ENCODE results near the gene GATAD2A. TPM values are rescaled to one million over a fixed set of nuclear protein-coding genes. Genes with fewer than 3 reads are reported as not detected.
A peak's percentile ranks its signal among the peaks of the same experiment; 100 is the strongest.
"Not testable (repeated sequence)": the region's sequence is repeated elsewhere in the genome, so short reads cannot be mapped to it uniquely, and the experiment has no call there.

The GATAD2A gene
- polyA plus RNA-seq, 4 donors = 25.9 to 49.1 (median 33.0) TPM

GRCh38 chr19:19453125-19453454 lies 47.6 kb downstream of the GATAD2A start:
- peak; percentile 20 to 50 for DNase-seq
- Histone ChIP-seq H3K27me3 (ENCODE audit: control insufficient read depth in 3 of 3, insufficient read depth in 3 of 3, low read length in 3 of 3) (no peaks in the 10 kb centered on the region), H3K36me3 (ENCODE audit: control insufficient read depth in 3 of 3, insufficient read depth in 2 of 3, low read depth in 1 of 3, low read length in 3 of 3) (peaks cover 0 to 30% (median 0%) of the 10 kb centered on the region in 3 donors), H3K27ac (ENCODE audit: low read depth in 1 of 3, low read length in 2 of 3) (peak overlapping the region; percentile 9 to 74 (median 19)), H3K4me1 (ENCODE audit: control insufficient read depth in 3 of 3, insufficient read depth in 2 of 3, low read depth in 1 of 3, low read length in 2 of 3) (peaks cover 8 to 31% (median 14%) of the 10 kb centered on the region in 3 donors), H3K4me3 (ENCODE audit: low read depth in 1 of 3, low read length in 3 of 3) (no peak overlapping the region), H3K9me3 (ENCODE audit: control insufficient read depth in 2 of 2, insufficient read depth in 1 of 2, low read depth in 1 of 2, low read length in 1 of 2) (no peaks in the 10 kb centered on the region)
- WGBS, 3 donors = 17 to 48% (median 17%) methylated on average over 2 of the region's 2 CpGs
- FAIRE-seq = no peak

DNA sequence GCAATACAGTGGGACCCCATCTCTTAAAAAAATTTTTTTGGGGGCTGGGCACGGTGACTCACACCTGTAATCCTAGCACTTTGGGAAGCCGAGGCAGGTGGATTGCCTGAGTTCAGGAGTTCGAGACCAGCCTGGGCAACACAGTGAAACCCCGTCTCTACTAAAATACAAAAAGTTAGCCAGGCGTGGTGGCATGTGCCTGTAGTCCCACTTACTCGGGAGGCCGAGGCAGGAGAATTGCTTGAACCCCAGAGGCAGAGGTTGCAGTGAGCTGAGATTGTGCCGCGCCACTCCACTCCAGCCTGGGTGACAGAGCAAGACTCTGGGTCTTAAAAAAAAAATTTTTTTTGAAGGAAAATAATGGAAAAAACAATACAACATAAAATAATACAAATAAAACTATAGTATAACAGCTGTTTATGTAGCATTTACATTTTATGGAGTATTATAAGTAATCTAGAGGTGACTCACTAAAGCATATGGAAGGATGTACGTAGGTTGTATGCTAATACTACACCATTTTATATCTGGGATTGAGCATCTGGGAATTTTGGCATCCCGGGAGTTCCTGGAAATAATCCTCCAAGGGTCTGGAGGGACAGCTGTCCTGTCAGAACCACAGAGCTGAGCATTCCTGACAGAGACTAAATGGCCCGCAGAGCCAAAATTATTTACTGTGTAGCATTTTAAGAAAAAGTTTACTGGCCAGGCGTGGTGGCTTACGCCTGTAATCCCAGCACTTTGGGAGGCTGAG lies 49.9 kb downstream of the GATAD2A start:
- not testable (repeated sequence) for FAIRE-seq; H3K4me3 ChIP-seq (ENCODE audit: low read depth in 1 of 3, low read length in 3 of 3); H3K27ac ChIP-seq (ENCODE audit: low read depth in 1 of 3, low read length in 2 of 3); DNase-seq; H3K27me3 ChIP-seq (ENCODE audit: control insufficient read depth in 3 of 3, insufficient read depth in 3 of 3, low read length in 3 of 3); H3K9me3 ChIP-seq (ENCODE audit: control insufficient read depth in 2 of 2, insufficient read depth in 1 of 2, low read depth in 1 of 2, low read length in 1 of 2)
- H3K4me1 ChIP-seq (ENCODE audit: control insufficient read depth in 3 of 3, insufficient read depth in 2 of 3, low read depth in 1 of 3, low read length in 2 of 3) = peaks cover 8 to 44% (median 24%) of the 10 kb centered on the region in 3 donors
- peaks cover 0 to 25% (median 0%) of the 10 kb centered on the region in 3 donors for H3K36me3 ChIP-seq (ENCODE audit: control insufficient read depth in 3 of 3, insufficient read depth in 2 of 3, low read depth in 1 of 3, low read length in 3 of 3)
- 96 to 97% (median 96%) methylated on average over 14 of the region's 14 CpGs for WGBS, 3 donors

- Histone ChIP-seq H3K27me3 (ENCODE audit: control insufficient read depth in 3 of 3, insufficient read depth in 3 of 3, low read length in 3 of 3) (no peaks in the 10 kb centered on the region), H3K36me3 (ENCODE audit: control insufficient read depth in 3 of 3, insufficient read depth in 2 of 3, low read depth in 1 of 3, low read length in 3 of 3) (peaks cover 0 to 29% (median 0%) of the 10 kb centered on the region in 3 donors), H3K4me3 (ENCODE audit: low read depth in 1 of 3, low read length in 3 of 3) (no peak overlapping the region), H3K4me1 (ENCODE audit: control insufficient read depth in 3 of 3, insufficient read depth in 2 of 3, low read depth in 1 of 3, low read length in 2 of 3) (peaks cover 5 to 53% (median 30%) of the 10 kb centered on the region in 3 donors), H3K27ac (ENCODE audit: low read depth in 1 of 3, low read length in 2 of 3) (peak overlapping the region in 2 of 3 donors; percentile 11 to 30), H3K9me3 (ENCODE audit: control insufficient read depth in 2 of 2, insufficient read depth in 1 of 2, low read depth in 1 of 2, low read length in 1 of 2) (no peaks in the 10 kb centered on the region)
- WGBS, 3 donors = 71 to 79% (median 77%) methylated on average over 2 to 4 of the region's 4 CpGs
- DNase-seq (peak in 1 of 2 donors; percentile 65), FAIRE-seq (no peak)
These were observed 52.2 kb downstream of the GATAD2A start for GRCh38 chr19:19457671-19458070.

DNA sequence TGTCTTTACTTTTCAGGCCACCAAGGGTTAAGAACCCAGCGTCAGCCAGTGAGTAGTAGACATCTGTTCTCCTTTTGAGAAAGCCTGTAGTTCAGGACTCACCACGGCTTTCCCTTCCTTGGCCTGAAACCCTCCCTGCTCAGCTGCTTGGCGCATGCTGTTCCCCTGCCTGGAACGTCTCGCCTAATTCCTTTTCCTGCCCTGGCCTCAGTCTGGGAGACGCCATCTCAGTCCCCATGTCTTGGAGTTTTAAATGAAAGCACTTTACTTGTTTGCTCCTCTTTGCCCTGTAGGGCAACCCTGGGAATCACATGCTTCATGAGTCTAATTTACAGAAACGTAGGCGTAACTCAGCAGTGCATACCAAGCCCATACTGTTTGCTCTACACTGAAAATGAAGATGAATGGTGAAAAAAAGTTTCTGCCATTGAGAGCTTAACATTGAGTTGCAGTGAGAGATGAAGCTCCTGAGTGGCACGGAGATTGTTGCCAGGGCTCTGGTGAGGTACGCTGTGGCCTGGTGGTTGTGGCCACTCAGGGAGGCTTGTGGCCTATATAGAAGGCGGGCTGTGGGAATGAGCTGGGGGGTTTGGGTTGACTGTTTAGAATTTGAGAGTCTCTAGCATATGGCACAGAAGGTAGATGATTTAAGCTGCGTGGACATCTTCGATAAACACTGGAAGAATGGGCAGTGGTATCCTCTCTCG lies 52.8 kb downstream of the GATAD2A start:
- H3K27ac ChIP-seq (ENCODE audit: low read depth in 1 of 3, low read length in 2 of 3) = peak overlapping the region in 2 of 3 donors; percentile 11 to 77
- DNase-seq (peak in 1 of 2 donors; percentile 67), FAIRE-seq (no peak)
- 67 to 80% (median 72%) methylated on average over 14 of the region's 14 CpGs for WGBS, 3 donors
- no peaks in the 10 kb centered on the region for H3K9me3 ChIP-seq (ENCODE audit: control insufficient read depth in 2 of 2, insufficient read depth in 1 of 2, low read depth in 1 of 2, low read length in 1 of 2)
- no peaks in the 10 kb centered on the region for H3K27me3 ChIP-seq (ENCODE audit: control insufficient read depth in 3 of 3, insufficient read depth in 3 of 3, low read length in 3 of 3)
- H3K36me3 ChIP-seq (ENCODE audit: control insufficient read depth in 3 of 3, insufficient read depth in 2 of 3, low read depth in 1 of 3, low read length in 3 of 3) = peaks cover 0 to 26% (median 0%) of the 10 kb centered on the region in 3 donors
- H3K4me1 ChIP-seq (ENCODE audit: control insufficient read depth in 3 of 3, insufficient read depth in 2 of 3, low read depth in 1 of 3, low read length in 2 of 3) = peaks cover 2 to 53% (median 30%) of the 10 kb centered on the region in 3 donors
- H3K4me3 ChIP-seq (ENCODE audit: low read depth in 1 of 3, low read length in 3 of 3) = no peak overlapping the region

DNA sequence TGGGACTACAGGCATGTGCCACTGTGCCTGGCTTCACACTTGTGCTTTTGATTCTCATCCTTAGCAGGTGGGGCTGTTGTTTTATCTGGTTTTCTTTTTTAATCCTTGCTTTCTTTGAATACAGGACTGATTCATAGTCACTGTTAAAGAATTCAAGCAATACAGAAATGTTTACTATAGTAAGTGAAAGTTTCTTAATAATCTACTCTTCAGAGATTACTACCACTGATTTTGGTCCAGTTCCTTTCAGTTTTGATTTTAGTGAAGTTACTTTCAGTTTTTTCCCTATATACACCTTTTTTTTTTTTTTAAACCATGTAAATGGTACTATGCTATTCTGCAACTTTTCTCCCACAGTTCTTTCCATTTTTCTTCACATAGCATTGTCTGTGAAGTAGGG lies 53.6 kb downstream of the GATAD2A start:
- Histone ChIP-seq H3K27me3 (ENCODE audit: control insufficient read depth in 3 of 3, insufficient read depth in 3 of 3, low read length in 3 of 3) (no peaks in the 10 kb centered on the region), H3K4me3 (ENCODE audit: low read depth in 1 of 3, low read length in 3 of 3) (no peak overlapping the region), H3K36me3 (ENCODE audit: control insufficient read depth in 3 of 3, insufficient read depth in 2 of 3, low read depth in 1 of 3, low read length in 3 of 3) (peaks cover 0 to 26% (median 0%) of the 10 kb centered on the region in 3 donors), H3K27ac (ENCODE audit: low read depth in 1 of 3, low read length in 2 of 3) (peak overlapping the region in 1 of 3 donors; percentile 91), H3K4me1 (ENCODE audit: control insufficient read depth in 3 of 3, insufficient read depth in 2 of 3, low read depth in 1 of 3, low read length in 2 of 3) (peaks cover 2 to 59% (median 30%) of the 10 kb centered on the region in 3 donors), H3K9me3 (ENCODE audit: control insufficient read depth in 2 of 2, insufficient read depth in 1 of 2, low read depth in 1 of 2, low read length in 1 of 2) (no peaks in the 10 kb centered on the region)
- FAIRE-seq (no peak), DNase-seq (peak in 1 of 2 donors; percentile 21)

- WGBS, 3 donors = 43 to 74% (median 58%) methylated on average over 8 of the region's 8 CpGs
- Histone ChIP-seq H3K27me3 (ENCODE audit: control insufficient read depth in 3 of 3, insufficient read depth in 3 of 3, low read length in 3 of 3) (no peaks in the 10 kb centered on the region), H3K4me3 (ENCODE audit: low read depth in 1 of 3, low read length in 3 of 3) (peak overlapping the region in 1 of 3 donors; percentile 6), H3K36me3 (ENCODE audit: control insufficient read depth in 3 of 3, insufficient read depth in 2 of 3, low read depth in 1 of 3, low read length in 3 of 3) (peaks cover 0 to 29% (median 0%) of the 10 kb centered on the region in 3 donors), H3K4me1 (ENCODE audit: control insufficient read depth in 3 of 3, insufficient read depth in 2 of 3, low read depth in 1 of 3, low read length in 2 of 3) (peaks cover 2 to 65% (median 30%) of the 10 kb centered on the region in 3 donors), H3K27ac (ENCODE audit: low read depth in 1 of 3, low read length in 2 of 3) (peak overlapping the region in 2 of 3 donors; percentile 63 to 91), H3K9me3 (ENCODE audit: control insufficient read depth in 2 of 2, insufficient read depth in 1 of 2, low read depth in 1 of 2, low read length in 1 of 2) (no peaks in the 10 kb centered on the region)
- no peak for FAIRE-seq
- peak in 1 of 2 donors; percentile 57 for DNase-seq
These were observed 54.3 kb downstream of the GATAD2A start for GRCh38 chr19:19459707-19460251.

DNA sequence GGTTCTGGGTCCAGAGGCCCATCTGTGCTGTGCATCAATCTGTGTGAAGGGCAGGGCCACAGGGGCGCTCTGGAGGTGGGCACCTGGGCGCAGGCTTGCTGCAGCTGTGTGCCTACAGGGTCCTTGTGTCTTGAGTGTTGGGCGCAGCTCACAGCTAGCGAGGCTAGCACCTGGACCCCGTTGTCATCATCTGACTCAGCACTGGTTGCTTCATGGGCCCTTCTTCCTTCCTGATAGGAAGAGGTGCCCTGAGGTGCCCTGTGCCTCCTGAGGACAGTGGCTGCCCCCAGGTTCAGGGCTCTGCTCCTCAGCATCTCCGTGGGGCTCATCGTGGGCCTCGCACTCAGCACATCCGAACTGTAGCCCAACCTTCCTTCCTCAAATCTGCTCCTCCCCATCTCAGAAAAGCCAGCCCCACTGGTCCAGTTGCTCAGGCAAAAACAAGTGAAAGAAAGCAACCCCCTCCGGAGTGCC lies 54.8 kb downstream of the GATAD2A start:
- Histone ChIP-seq H3K4me3 (ENCODE audit: low read depth in 1 of 3, low read length in 3 of 3) (peak overlapping the region in 1 of 3 donors; percentile 6), H3K36me3 (ENCODE audit: control insufficient read depth in 3 of 3, insufficient read depth in 2 of 3, low read depth in 1 of 3, low read length in 3 of 3) (peaks cover 0 to 34% (median 2%) of the 10 kb centered on the region in 3 donors), H3K4me1 (ENCODE audit: control insufficient read depth in 3 of 3, insufficient read depth in 2 of 3, low read depth in 1 of 3, low read length in 2 of 3) (peaks cover 2 to 70% (median 30%) of the 10 kb centered on the region in 3 donors), H3K27ac (ENCODE audit: low read depth in 1 of 3, low read length in 2 of 3) (peak overlapping the region in 2 of 3 donors; percentile 6 to 91), H3K27me3 (ENCODE audit: control insufficient read depth in 3 of 3, insufficient read depth in 3 of 3, low read length in 3 of 3) (no peaks in the 10 kb centered on the region), H3K9me3 (ENCODE audit: control insufficient read depth in 2 of 2, insufficient read depth in 1 of 2, low read depth in 1 of 2, low read length in 1 of 2) (no peaks in the 10 kb centered on the region)
- WGBS, 3 donors = 57 to 72% (median 68%) methylated on average over 10 of the region's 10 CpGs
- FAIRE-seq (no peak), DNase-seq (no peak)

- FAIRE-seq (no peak), DNase-seq (peak; percentile 26 to 28)
- no peaks in the 10 kb centered on the region for H3K27me3 ChIP-seq (ENCODE audit: control insufficient read depth in 3 of 3, insufficient read depth in 3 of 3, low read length in 3 of 3)
- H3K4me3 ChIP-seq (ENCODE audit: low read depth in 1 of 3, low read length in 3 of 3) = peak overlapping the region in 1 of 3 donors; percentile 6
- peaks cover 0 to 39% (median 7%) of the 10 kb centered on the region in 3 donors for H3K36me3 ChIP-seq (ENCODE audit: control insufficient read depth in 3 of 3, insufficient read depth in 2 of 3, low read depth in 1 of 3, low read length in 3 of 3)
- WGBS, 3 donors = 41 to 79% (median 48%) methylated on average over 18 of the region's 18 CpGs
- H3K27ac ChIP-seq (ENCODE audit: low read depth in 1 of 3, low read length in 2 of 3) = peak overlapping the region in 1 of 3 donors; percentile 91
- peaks cover 2 to 70% (median 30%) of the 10 kb centered on the region in 3 donors for H3K4me1 ChIP-seq (ENCODE audit: control insufficient read depth in 3 of 3, insufficient read depth in 2 of 3, low read depth in 1 of 3, low read length in 2 of 3)
- no peaks in the 10 kb centered on the region for H3K9me3 ChIP-seq (ENCODE audit: control insufficient read depth in 2 of 2, insufficient read depth in 1 of 2, low read depth in 1 of 2, low read length in 1 of 2)
These were observed 55.3 kb downstream of the GATAD2A start for GRCh38 chr19:19460761-19461265.
